NAMALWA (cell line): ENCODE data around the gene KCNN3.
A peak's percentile ranks its signal among the peaks of the same experiment; 100 is the strongest.
"Not testable (repeated sequence)": the region's sequence is repeated elsewhere in the genome, so short reads cannot be mapped to it uniquely, and the experiment has no call there.

Source experiments
- DNase-seq: peaks from one replicate; pipeline ENCODE4 v3.0.0-alpha.2; 2015; ENCODE audit warnings: low spot score

KCNN3 gene

GRCh38 chr1:154870115-154870571, at the start of gene KCNN3:
TSS of gene KCNN3 (minus strand) at chr1:154870281. CDS start at chr1:154869964, 317 bp downstream.
- DNase-seq, result peak; percentile 99

DNA sequence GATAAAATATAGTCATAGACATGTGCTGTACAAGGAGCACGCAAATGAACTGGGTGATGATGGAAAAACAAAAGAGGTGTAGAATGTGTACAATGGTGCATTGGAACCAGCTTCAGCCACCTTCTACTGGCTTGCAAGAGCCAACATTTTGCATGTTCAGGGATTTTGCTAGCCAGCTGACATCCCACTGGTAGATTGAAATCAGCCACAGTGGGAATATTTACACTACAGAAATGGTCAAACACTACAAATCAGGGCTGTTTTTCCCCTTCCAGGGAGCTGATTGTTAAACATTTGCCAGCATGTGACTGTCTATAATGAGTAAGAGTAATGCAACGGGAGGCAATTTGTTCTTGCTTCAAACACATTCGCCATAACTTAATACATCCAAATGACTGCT, 43.2 kb upstream of the KCNN3 start:
- DNase-seq, result no peak

- no peak for DNase-seq
Observed at GRCh38 chr1:154912755-154913154, 42.7 kb upstream of the KCNN3 start.

- DNase-seq, result no peak
Observed at GRCh38 chr1:154911691-154912550, 41.8 kb upstream of the KCNN3 start.

- no peak for DNase-seq
Observed at GRCh38 chr1:154910851-154911250, 40.8 kb upstream of the KCNN3 start.

DNA sequence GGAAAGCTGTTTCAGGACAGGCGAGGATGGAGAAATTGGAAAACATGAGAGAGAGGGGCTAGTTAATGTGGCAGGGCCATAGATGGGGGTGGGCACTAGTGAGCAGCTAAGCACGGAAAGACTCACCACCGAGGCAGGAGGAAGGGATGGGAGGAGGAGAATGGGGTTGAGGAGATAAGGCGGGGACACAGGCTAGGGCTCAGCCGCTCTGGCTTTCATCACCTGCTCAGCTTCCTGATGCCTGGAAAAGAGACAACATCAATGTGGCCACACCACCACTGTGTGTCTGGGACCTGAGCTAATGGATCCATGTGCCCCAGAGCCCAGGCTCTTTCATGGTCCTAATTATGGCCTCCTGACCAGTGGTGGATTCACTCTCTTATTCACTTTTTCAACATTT, 38.9 kb upstream of the KCNN3 start:
- no peak for DNase-seq

- not testable (repeated sequence) for DNase-seq
Observed at GRCh38 chr1:154908129-154908528, 38.0 kb upstream of the KCNN3 start.

DNA sequence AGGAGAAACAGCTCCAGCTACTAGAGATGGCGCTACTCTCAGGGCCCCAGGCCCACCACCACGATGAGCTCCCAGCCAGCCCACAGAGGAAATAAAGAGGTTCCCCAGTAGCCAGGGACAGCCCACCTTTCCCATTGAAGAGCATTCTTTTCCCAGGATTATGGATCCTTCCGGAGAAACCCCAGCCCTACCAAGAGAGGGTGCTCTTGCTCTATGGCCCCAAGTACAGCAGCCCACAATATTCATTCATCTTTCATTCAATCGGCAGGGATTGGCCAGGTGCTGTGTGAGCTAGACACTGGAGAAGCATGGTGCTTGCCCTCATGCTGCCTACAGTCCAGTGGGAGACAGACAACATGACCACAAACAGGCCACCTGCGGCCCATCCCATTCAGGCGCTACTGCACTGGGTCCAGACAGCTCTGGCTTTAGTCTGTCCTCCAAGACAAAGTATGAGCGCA, 36.6 kb upstream of the KCNN3 start:
- no peak for DNase-seq

DNA sequence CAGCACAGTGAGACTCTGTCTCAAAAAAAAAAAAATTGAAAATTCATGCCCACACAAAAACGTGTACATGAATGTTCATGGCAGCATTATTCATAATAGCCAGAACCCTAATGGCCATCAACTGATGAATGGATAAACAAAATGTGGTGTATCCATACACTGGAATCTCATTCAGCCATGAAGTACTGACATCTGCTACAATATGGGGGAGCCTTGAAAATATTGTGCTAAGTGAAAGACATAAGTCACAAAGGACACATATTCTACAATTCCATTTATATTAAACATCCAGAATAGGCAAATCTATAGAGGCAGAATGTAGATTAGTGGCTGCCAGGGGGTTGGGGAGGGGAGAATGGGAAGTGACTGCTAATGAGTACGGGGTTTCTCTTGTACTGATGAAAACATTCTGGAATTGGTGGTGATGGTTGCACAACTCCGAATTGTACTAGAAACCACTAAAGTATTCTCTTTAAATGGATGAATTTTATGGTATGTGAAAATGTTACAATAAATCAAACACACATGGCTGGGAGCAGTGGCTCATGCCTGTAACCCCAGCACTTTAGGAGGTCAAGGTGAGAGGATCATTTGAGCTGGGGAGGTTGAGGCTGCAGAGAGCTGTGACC, 33.0 kb upstream of the KCNN3 start:
- DNase-seq, result no peak

DNA sequence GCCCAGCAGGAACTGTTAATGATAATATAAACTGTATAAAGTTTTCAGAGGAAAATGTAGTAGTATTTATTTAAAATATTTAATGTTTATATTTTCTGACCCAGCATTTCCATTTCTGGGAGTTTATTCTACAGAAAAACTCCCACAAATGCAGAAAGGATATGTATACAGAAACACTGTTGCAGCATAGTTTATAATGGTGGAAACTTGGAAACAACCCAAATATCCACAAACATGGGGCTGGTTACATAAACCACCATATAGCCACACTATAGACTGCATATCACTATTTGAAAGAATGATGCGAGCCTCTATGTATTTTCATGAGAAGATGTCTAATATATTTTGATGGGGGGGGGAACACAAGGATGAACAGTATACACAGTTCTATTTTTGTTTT, 31.5 kb upstream of the KCNN3 start:
- no peak for DNase-seq

GRCh38 chr1:154899041-154899440, 29.0 kb upstream of the KCNN3 start:
- no peak for DNase-seq

- no peak for DNase-seq
Observed at GRCh38 chr1:154896771-154897286, 26.7 kb upstream of the KCNN3 start.

GRCh38 chr1:154895798-154896197, 25.7 kb upstream of the KCNN3 start:
- no peak for DNase-seq

DNA sequence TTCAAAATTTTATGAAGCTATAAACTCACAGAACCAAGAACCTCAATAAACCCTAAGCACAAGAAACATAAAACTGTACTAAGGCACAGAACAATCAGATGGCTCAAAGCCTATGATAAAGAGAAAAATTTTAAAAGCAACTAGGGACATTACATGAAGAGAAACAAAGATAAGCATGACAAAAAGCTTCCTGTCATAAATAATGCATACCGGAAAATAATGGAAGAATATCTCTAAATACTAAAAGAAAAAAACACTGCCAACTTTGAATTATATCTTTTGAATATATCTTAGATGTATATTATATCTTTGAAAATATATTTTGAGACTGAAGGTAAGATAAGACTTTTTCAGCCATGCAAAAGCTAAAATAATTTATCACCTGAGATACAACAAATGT, 21.4 kb upstream of the KCNN3 start:
- DNase-seq, result no peak

DNA sequence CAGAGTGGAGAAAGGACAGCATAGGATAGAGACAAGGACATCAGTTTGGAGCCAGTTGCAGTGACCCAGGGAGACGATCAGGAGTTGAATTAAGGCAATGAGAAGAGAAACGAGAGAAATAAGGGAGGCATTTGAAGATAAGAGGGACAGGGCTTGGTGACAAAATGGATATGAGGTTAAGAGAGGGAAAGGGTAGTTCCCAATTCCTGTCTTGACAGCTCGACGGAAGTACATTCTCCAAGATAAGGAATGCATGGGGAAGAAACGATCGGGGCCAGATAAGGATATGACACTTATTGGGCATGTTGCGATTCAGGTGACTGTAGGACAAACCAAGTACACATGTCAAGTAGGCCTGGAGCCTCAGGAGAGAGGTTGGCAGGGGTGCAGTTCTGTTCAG, 18.7 kb upstream of the KCNN3 start:
- no peak for DNase-seq

GRCh38 chr1:154886281-154887015, 16.4 kb upstream of the KCNN3 start:
- DNase-seq, result no peak

DNA sequence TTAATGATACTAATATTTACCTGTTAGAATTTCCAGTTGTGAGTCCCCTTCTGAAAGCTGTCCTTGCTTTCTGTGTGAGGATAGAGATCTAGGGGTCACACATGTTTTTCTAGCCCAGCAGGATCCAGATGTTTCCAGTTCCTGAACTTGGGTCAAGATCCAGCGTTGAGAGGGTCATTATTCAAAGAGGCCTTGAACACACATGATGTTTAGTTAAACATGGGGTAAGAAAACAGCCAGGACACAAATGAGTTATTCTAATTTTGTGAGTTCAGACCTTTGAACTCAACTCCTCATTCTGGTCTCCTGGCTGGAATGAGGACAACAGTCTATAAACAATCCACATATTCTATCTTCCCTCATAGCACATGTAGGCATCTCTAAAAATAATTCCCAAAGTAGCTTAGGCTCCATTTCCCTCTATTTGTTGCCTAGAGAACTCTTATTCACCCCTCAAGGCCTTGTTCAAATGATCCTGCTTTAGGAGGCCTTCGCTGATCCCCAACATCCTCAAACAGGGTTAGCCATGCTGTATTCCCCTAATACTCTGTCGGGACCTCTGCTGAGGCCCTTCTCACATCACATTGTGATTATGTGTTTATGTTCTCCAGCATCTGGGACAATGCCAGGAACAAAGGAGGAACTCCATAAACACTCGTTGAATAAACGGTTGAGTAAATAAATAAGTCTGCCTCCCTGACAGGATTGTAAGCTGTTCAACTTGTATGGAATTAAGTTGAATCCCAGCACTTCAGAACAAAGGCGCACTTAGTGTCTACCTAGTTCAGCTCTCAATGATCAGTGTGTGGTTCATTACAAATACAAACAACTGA, 15.0 kb upstream of the KCNN3 start:
- DNase-seq, result no peak

DNA sequence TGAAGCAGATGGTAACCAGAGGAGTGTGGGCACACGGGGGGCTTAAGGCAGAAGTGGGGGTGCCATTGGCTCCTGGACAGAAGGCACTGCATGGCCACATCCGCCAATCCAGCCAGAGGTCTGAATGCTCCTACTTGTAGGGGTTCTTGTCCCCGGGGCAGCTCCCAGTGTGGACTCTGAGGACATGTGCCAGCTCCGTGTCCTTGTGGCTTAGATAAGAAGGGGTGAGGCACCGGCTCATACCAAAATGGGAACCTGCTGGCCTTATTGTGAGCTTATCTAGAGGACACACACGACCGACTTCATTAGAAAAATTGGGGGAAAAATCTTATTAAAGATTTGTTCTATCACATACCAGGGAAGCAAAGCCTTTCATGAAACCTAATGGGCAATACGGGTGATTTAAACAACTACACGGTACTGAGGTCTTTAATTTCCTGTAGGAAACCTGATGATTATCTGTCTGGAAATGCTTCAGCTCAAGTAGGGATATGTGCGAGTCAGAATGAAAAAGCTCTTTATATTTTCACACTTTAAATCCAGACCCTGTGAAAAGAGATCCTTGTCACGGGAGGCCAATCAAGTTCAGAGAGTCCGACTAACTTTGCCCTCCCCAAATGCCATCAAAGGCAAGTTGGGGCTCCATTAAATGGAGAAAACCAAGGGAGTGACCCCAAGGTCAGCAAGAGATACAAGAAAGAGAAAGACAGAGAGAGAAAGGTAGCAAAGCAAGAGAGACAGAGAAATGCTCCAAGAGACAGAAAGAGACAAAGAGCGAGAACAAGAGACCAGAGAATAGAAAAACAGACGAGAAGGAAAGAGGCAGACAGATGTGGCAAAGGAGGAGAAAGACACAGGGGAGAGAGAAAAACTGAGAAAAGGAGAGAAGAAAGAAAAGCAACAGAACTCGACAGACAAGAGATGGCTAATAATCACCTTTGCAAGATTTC, 14.1 kb upstream of the KCNN3 start:
- DNase-seq, result no peak

GRCh38 chr1:154881820-154882535, 11.9 kb upstream of the KCNN3 start:
- DNase-seq, result no peak

DNA sequence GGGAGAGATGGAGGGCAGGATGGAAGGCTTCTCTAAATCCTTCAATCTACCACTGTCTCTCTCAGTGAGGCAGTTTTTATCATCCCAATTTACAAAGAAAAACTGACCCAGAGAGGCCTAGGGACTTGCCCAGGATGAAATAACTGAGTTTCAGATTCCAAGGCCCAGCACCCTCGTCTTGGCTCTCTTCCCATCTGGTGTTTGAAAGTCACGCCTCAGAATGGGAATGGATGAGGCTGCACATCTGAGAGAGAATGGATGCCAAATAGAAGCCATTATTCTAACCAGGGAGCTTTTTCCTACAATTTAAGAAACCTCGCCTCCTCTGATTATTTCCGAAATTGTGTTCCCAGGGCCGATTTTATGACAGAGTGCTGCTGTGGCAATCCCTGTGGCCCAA, 10.6 kb upstream of the KCNN3 start:
- DNase-seq, result no peak
